Eye (tissue), 1 donor: ENCODE data around the gene LRRIQ1.
"Not testable (repeated sequence)": the region's sequence is repeated elsewhere in the genome, so short reads cannot be mapped to it uniquely, and the experiment has no call there.

Experiments
- DNase-seq: peaks from one replicate; pipeline ENCODE4 v3.0.0-alpha.2; 2015

The LRRIQ1 gene

GRCh38 chr12:85065837-85066482 is 29.8 kb downstream of the LRRIQ1 start:
- no peak for DNase-seq

DNA sequence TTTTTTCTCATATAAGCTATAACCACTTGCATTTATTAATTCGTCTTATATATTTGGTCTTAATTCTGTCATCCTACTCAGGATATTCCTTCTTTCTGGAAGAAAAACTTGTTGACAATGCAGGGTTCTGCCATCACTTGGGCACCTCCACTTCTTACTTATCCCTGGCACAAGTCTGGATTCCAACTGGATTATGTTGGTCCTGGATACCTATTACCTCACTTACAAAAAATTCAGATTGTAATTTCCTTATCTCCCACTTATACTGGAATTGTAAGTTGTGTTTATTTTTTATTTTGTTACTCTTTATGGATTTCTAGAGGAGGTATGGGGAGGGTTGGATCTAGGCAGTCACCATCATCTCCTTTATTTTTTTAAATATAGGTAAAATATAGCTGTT is 36.7 kb downstream of the LRRIQ1 start:
- DNase-seq: no peak

GRCh38 chr12:85076688-85077430 is 40.7 kb downstream of the LRRIQ1 start:
- peak; percentile 70 for DNase-seq

DNA sequence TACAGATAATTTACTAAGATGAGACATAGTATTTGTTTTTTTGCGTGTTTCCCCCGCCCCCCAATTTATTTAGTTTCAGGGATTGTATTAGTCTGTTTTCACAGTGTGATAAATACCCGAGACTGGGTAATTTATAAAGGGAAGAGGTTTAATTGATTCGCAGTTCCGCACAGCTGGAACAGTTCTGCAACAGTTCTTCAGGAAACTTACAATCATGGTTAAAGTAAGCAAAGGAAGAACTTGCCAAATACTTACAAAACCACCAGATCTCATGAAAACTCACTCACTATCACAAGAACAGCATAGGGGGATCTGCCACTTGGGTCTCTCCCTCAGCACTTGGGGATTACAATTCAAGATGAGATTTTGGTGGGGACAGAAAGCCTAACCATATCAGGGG is 48.9 kb downstream of the LRRIQ1 start:
- no peak for DNase-seq

GRCh38 chr12:85089792-85090191 is 53.6 kb downstream of the LRRIQ1 start:
- DNase-seq: no peak

- no peak for DNase-seq
Measured at GRCh38 chr12:85092814-85093370, 56.7 kb downstream of the LRRIQ1 start.

GRCh38 chr12:85095501-85095900 is 59.4 kb downstream of the LRRIQ1 start:
- DNase-seq: no peak

GRCh38 chr12:85130646-85131045 is 94.5 kb downstream of the LRRIQ1 start:
- no peak for DNase-seq

DNA sequence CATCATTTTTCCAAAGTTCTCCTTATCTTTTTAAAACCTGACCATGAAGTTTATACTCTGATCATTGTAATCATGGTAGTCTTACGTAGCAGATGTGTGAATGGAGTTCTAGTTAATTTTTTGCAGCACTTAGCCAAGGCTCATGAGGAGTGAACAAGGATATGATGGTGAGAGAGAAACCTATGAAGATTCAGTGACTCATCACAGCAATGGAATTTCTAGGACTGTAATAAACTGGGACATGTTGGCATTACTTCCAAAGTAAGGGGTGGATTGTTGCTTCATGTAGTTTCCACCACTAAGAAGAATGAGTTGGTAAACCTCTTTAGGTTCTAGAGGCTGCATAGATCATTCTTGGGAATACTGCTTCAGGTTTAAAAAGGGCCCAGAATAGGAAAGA is 102.7 kb downstream of the LRRIQ1 start:
- DNase-seq: no peak

DNA sequence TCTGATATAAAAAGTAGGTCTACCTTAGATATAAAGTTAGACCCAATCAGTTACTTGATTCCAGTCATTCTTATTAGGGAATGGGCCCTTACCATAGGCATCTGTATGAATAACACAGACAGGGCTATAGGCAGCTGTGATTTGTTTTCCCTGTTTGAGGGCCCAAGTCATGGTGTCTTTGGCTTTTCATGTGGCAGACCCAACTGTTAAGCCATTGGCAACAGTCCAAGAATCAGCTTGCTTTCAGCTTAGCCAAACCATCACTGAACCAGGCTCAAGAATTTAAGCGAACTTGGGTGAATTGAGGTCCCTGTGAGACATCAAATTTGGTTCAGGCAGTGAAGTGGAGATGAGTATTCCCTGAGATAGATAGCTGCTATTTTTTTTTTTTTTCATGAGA is 111.2 kb downstream of the LRRIQ1 start:
- no peak for DNase-seq

- DNase-seq: no peak
Measured at GRCh38 chr12:85152311-85152729, 116.2 kb downstream of the LRRIQ1 start.

GRCh38 chr12:85155791-85156190 is 119.6 kb downstream of the LRRIQ1 start:
- DNase-seq: peak; percentile 38

DNA sequence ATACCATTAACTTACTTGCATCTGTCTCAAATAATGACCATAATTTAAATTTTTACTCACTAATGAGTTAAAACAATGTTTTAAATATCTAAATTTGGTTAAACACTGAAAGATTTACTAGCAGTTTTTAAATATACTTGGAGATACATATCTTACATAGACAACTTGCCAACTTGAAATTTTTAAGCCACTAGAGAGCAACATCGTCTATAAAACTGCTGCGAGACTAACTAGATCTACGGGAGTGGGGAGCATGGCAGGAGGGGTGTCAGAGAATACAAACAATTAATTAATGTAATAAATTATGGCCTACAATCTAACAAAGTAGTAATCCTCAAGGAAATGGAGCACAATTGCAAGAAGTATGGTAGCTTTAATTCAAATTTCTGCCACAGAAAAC is 120.4 kb downstream of the LRRIQ1 start:
- no peak for DNase-seq

DNA sequence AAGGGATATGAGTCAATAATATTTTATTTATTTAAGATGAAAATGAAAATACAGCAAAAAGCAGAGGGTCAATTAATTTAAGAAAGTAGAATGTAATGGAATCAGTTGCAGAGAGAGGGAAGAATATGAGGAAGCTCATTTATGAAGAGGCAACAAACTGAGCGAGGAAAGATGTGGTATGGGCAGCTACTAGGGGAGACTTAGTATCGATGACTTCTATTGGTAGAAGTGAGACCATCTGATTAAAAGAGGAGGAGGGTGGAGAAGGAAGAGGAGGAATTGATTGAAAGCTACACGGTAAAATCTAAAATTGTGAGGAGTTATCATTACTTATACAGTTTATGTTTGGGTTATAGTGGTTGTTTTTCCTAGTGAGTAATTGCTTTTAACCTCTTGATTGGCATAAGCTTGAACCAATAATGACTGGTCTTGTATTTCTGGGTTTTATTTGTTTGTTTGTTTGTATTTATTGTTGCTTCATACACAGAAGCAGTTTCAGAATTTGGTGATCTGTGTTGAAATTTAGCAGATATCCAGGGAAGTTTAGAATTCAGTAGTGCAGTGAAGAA is 121.0 kb downstream of the LRRIQ1 start:
- DNase-seq: no peak

DNA sequence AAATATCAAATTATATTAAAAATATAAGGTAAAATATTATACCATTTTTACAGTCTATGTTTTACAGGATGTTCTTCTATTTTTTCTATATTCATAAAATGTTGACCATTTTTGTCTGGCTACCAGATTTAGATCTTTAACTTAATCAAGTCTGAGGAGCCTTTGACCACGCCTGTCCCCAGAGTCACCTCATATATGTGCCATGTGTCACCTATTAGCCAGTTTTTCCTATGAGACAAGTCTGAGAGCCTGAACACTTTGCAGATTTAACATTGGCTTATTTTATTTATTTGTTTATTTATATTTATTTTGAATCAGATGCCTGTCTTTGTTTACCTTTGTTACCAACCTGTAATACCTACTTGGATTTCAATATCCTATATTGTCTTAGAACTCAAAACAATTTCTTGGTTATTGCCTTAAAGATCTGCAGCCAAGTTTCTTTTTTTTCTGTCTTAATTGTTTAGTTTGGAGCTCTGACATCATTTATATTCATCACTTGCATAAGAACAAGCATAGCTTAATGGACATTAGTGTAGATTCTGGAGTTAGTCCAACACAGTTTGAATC is 127.7 kb downstream of the LRRIQ1 start:
- no peak for DNase-seq

- peak; percentile 43 for DNase-seq
Measured at GRCh38 chr12:85179680-85180270, 143.6 kb downstream of the LRRIQ1 start.

GRCh38 chr12:85182699-85183098 is 146.5 kb downstream of the LRRIQ1 start:
- peak; percentile 60 for DNase-seq

GRCh38 chr12:85183855-85184254 is 147.7 kb downstream of the LRRIQ1 start:
- no peak for DNase-seq

- no peak for DNase-seq
Measured at GRCh38 chr12:85186236-85186635, 150.1 kb downstream of the LRRIQ1 start.

DNA sequence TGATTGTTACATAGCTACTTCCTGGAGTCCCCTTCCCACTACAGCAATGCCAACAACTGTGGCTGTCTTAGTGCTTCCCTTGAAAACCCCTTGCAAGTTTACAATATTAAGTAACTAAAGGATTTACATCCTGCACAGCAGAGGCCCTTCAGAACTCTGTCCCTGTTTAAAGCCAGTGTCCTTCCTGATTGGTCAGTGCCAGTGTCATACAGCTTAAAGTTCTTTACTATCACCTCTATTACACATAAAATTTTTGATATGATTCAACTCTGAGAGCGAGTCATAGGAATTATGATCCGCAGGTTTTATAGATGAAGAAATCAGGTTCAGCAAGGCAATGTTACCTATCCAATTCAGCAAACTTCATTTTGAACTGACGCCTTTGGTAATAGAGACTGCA is 152.5 kb downstream of the LRRIQ1 start:
- DNase-seq: no peak

- DNase-seq: no peak
Measured at GRCh38 chr12:85190728-85191127, 154.6 kb downstream of the LRRIQ1 start.

- DNase-seq: not testable (repeated sequence)
Measured at GRCh38 chr12:85203809-85204208, 167.7 kb downstream of the LRRIQ1 start.

DNA sequence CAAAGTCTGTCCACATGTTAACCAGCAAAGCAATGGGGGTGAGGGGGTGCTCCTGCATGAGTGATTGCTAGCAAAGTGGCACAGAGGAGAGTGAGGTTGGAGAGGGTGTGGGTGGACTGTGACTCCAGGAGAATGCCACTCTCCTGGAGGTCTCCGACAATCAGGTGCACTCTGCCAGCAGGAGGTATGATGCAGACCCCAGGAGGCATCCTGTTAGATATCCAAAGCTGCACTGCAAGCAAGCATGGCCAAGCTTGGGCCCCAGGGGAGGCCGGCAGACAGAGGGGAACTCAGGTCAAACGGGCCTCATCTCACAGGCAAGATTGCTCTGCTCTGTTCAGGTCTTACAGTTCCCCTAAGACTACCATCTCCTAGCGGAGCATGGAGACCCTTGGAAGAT is 170.4 kb downstream of the LRRIQ1 start:
- no peak for DNase-seq
